ENCODE data around the gene PRR11.

Gene PRR11

GRCh38 chr17:59244081-59244480 is 88.5 kb downstream of the PRR11 start:
- in situ Hi-C loops (cut with HindIII; ENCODE audit: low pct_unique_long_range_greater_than_20kb, low sequenced_read_pairs) = no loop called here

More at GRCh38 chr17:59244081-59244480, 88.5 kb downstream of the PRR11 start:
- no peak for DNase-seq (ENCODE audit: low read depth in 1 of 2, low spot score in 1 of 2)
- no peak for TF ChIP-seq JUND (IDR thresholded peaks at IDR 0.05; ENCODE audit: low read depth)

Measured in T47D (cell line).